Right lobe of liver (tissue), 6 donors: ENCODE results near the gene UBE2S. TPM values are rescaled to one million over a fixed set of nuclear protein-coding genes. Genes with fewer than 3 reads are reported as not detected.
"Not testable (repeated sequence)": the region's sequence is repeated elsewhere in the genome, so short reads cannot be mapped to it uniquely, and the experiment has no call there.

Source experiments
- ATAC-seq, 4 donors: fragments of 200-7000 bp; cut with Tn5 transposase; one replicate each; pipeline ENCODE4 v1.9.1; 2020; ENCODE audit warnings: mild to moderate bottlenecking in 4 of 4, moderate library complexity in 4 of 4
- DNase-seq, 3 donors: peaks; one replicate each; pipeline ENCODE4 v3.0.0-alpha.2; 2020
- H3K27ac ChIP-seq, 3 donors: fragments of 200-600 bp; one replicate each; pipeline ENCODE4 v1.8.0; 2022
- H3K27me3 ChIP-seq, 2 donors: fragments of 200-600 bp; one replicate each; pipeline ENCODE4 v1.8.0; 2022
- H3K36me3 ChIP-seq, 4 donors: fragments of 200-600 bp; sonication (generic) in 1 of 4; one replicate each; pipeline versions ENCODE4 v1.5.1 to v1.8.0; 2017 to 2022; ENCODE audit warnings: control low read depth in 1 of 4
- H3K4me1 ChIP-seq, 4 donors: fragments of 200-600 bp; sonication (generic) in 1 of 4; one replicate each; pipeline versions ENCODE4 v1.5.1 to v1.8.0; 2017 to 2022; ENCODE audit warnings: control low read depth in 1 of 4
- H3K4me3 ChIP-seq, 3 donors: fragments of 200-600 bp; one replicate each; pipeline ENCODE4 v1.8.0; 2022
- H3K9me3 ChIP-seq, 4 donors: fragments of 200-600 bp; sonication (generic) in 1 of 4; one replicate each; pipeline versions ENCODE4 v1.5.1 to v1.8.0; 2017 to 2022; ENCODE audit warnings: control low read depth in 1 of 4
- POLR2A ChIP-seq: fragments of 450-650 bp; IDR thresholded peaks from one replicate; pipeline ENCODE4 v1.6.1; 2017; ENCODE audit warnings: antibody characterized with exemption, mild to moderate bottlenecking
- WGBS: methylation state at CpG from one replicate; pipeline ENCODE4 v1.1.6; 2018; ENCODE audit warnings: low coverage, low lambda C conversion rate; ENCODE audit not compliant: insufficient coverage; ENCODE audit errors: missing lambda C conversion rate; 5-methylcytosine and 5-hydroxymethylcytosine counted together
- intact Hi-C, 2 donors: fragments of 100-400 bp; cut with DNase I; formaldehyde crosslinking; loops; one replicate each; pipeline versions ENCODE4 v1.11.2 to v1.14.1; 2022
- total RNA-seq, 6 experiments: library from RNA; depleted of rRNA in 2 of 6; stranded (reverse); fragments of >200 nt in 2 of 6; fragmentation: NEBNext Ultra II Directional in 3 of 6; extraction: Animal tissue kit (Norgen Biotek cat#: 25700) in 3 of 6; gene quantifications; one replicate each; pipeline versions ENCODE4 v1.1.0 to v1.2.4, GENCODE V29; 2016 to 2023
- TF ChIP-seq, protein P1 (sequence below), 4 donors: fragments of 200-600 bp in 3 of 4; fragments of 450-650 bp in 1 of 4; IDR thresholded peaks; one replicate each; pipeline versions ENCODE4 v1.5.1 to v1.8.0; 2016 to 2022; ENCODE audit warnings: antibody characterized with exemption in 4 of 4, mild to moderate bottlenecking in 2 of 4
- donor health status: DM: no; HTN: yes; CAD: no.
- donor health status: DM: no; HTN: no; CAD: no.
- donor health status: DM: no; HTN: no; CAD: no.
- donor health status: DM: no; HTN: yes; CAD: no.
- donor health status: DM: no; HTN: yes; CAD: no.

Gene UBE2S
- total RNA-seq, 6 experiments from 2014 or later: 4.3 to 16.4 (median 9.1) TPM

DNA sequence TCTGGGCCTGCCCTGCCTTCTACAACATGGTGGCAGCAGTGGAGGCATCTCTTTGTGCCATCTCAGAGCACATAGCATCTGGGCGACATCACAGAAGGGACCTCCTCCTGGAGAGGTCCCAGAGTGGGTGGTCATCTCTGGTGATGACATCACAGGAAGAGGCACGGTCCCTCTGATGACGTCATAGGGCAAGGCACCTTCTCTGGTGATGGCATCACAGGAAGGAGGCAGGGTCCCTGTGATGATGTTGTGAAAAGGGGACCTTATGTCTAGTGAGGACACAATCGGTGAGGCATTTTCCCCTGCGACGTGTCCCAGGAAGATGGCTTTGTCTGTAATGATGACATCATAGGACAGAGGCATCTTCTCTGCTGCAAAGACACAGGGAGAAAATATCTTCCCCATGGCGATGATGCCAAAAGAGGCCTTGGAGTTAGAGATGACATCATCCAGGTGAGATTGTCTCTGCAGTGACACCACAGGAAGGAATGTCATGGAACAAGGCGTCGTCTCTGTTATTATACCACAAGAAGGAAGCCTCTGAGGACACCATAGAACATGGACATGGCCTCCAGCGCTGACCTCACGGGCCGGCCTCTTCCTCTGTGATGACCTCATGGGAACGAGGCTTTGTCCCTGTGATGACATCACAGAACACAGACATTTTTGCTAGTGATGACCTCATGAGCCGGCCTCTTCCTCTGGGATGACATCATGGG, 24.8 kb upstream of the UBE2S start:
- TF ChIP-seq, protein P1, sequence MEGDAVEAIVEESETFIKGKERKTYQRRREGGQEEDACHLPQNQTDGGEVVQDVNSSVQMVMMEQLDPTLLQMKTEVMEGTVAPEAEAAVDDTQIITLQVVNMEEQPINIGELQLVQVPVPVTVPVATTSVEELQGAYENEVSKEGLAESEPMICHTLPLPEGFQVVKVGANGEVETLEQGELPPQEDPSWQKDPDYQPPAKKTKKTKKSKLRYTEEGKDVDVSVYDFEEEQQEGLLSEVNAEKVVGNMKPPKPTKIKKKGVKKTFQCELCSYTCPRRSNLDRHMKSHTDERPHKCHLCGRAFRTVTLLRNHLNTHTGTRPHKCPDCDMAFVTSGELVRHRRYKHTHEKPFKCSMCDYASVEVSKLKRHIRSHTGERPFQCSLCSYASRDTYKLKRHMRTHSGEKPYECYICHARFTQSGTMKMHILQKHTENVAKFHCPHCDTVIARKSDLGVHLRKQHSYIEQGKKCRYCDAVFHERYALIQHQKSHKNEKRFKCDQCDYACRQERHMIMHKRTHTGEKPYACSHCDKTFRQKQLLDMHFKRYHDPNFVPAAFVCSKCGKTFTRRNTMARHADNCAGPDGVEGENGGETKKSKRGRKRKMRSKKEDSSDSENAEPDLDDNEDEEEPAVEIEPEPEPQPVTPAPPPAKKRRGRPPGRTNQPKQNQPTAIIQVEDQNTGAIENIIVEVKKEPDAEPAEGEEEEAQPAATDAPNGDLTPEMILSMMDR (IDR thresholded peaks at IDR 0.05): no peak
- no peak for TF ChIP-seq POLR2A
- Histone ChIP-seq H3K36me3 (no peaks in the 10 kb centered on the region), H3K9me3 (no peaks in the 10 kb centered on the region), H3K4me3 (no peak overlapping the region), H3K4me1 (no peaks in the 10 kb centered on the region), H3K27me3 (peaks cover 0 to 10% of the 10 kb centered on the region in 2 donors), H3K27ac (no peak overlapping the region)
- ATAC-seq: no peak
- WGBS: 61% methylated on average over 10 of the region's 14 CpGs
- intact Hi-C loops: no loop called here
- DNase-seq: no peak

DNA sequence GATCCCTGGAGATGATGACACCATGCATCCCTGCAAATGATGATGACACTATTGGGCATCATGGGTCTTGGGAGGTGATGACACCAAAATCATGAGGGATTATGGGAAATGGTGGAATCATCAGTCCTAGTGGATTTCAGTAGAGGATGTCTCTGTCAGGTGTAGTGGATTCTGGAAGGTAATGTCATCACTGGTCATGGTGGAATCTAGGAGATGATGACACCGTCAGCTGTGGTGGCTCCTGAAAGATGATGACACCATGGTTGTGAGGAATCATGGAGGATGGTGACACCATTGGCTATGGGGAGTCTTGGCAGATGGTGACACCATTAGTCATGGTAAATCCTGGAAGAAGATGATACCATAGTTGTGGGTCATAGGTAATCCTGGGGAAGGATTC, 23.6 kb upstream of the UBE2S start:
- peaks cover 0 to 10% of the 10 kb centered on the region in 2 donors for H3K27me3 ChIP-seq
- H3K4me1 ChIP-seq: no peaks in the 10 kb centered on the region
- ATAC-seq: no peak

GRCh38 chr19:55426042-55426441, 18.5 kb upstream of the UBE2S start:
- ATAC-seq: no peak
- Histone ChIP-seq H3K4me3 (no peak overlapping the region), H3K4me1 (no peaks in the 10 kb centered on the region), H3K27me3 (no peaks in the 10 kb centered on the region), H3K9me3 (no peaks in the 10 kb centered on the region), H3K36me3 (no peaks in the 10 kb centered on the region), H3K27ac (no peak overlapping the region)
- DNase-seq: no peak
- TF ChIP-seq POLR2A: no peak
- TF ChIP-seq, protein P1 (IDR thresholded peaks at IDR 0.05): no peak
- 62% methylated on average over 2 of the region's 2 CpGs for WGBS
- intact Hi-C loops: loop anchor here in 1 of 2 donors (10.0 kb wide), 1 partner anchor 281 kb away; the partner anchor contains the start of gene TNNT1

More for the DNA sequence above, 23.6 kb upstream of the UBE2S start:
- DNase-seq: no peak
- intact Hi-C loops: no loop called here
- H3K9me3 ChIP-seq: no peaks in the 10 kb centered on the region
- no peaks in the 10 kb centered on the region for H3K36me3 ChIP-seq
- 86% methylated on average over 1 of the region's 1 CpG for WGBS
- H3K4me3 ChIP-seq: no peak overlapping the region
- no peak for TF ChIP-seq POLR2A
- H3K27ac ChIP-seq: no peak overlapping the region

DNA sequence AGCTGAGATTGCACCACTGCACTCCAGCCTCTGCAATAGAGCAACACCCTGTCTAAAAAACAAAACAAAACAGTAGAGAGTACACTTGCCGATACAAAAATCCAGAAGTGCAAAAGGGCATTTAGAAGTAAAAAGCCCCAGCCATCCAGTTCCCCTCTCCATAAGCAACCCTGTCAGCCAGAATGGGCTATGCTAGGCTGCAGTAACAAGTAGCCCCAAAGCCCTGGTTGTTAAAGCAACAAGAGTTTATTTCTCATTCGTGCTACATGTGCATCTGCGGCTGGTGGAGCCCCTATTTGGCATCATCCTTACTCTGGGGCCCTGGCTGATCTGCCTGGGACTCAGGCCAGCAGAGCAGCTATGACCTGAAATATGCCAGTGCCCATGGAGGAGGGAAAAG, 16.9 kb upstream of the UBE2S start:
- no peak for TF ChIP-seq POLR2A
- TF ChIP-seq, protein P1 (IDR thresholded peaks at IDR 0.05): no peak
- intact Hi-C loops: loop anchor here in 1 of 2 donors (10.0 kb wide), 1 partner anchor 280 kb away; the partner anchor contains the start of gene TNNT1
- WGBS: 37% methylated on average over 2 of the region's 3 CpGs
- H3K9me3 ChIP-seq: no peaks in the 10 kb centered on the region
- no peaks in the 10 kb centered on the region for H3K36me3 ChIP-seq
- H3K4me3 ChIP-seq: no peak overlapping the region
- no peaks in the 10 kb centered on the region for H3K27me3 ChIP-seq
- H3K4me1 ChIP-seq: no peaks in the 10 kb centered on the region
- DNase-seq (no peak), ATAC-seq (no peak)
- H3K27ac ChIP-seq: no peak overlapping the region

DNA sequence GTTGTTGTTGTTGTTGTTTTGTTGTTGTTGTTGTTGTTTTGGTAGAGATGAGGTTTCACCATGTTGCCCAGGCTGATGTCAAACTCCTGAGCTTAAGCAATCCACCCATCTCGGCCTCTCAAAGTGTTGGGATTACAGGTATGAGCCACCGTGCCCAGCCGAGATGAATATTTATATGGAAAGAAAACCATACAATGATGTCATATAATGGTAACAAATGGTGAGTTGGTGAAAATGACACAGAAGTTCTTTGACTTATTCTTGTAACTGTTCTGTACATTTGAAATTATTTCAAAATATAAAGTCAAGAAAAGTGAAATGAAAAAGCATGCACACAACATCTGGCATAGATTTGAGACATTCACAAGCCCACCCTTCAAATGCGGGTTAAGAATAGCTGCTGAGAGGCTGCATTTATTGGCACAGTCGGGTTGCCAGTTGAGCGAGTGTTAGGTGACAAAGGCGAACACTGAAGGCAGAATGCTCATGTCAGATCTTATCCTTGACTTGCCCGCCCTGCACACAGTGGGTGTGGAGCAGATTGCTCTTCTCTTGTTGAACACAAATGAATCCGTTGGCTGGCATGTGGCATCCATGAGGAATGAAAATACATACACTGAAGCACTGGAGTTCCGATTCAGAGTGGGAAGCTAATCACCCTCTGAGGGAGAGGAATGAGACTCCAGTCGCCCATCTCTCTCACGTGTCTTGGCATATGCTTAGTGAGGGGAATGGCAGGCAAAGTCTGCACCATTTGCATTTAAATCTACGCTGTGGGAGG, 15.8 kb upstream of the UBE2S start:
- no peak overlapping the region for H3K27ac ChIP-seq
- no peaks in the 10 kb centered on the region for H3K4me1 ChIP-seq
- intact Hi-C loops: loop anchor here in 1 of 2 donors (10.0 kb wide), 1 partner anchor 279 kb away; the partner anchor contains the start of gene TNNT1
- H3K4me3 ChIP-seq: no peak overlapping the region
- no peak for ATAC-seq
- TF ChIP-seq POLR2A: no peak
- TF ChIP-seq, protein P1 (IDR thresholded peaks at IDR 0.05): no peak
- no peaks in the 10 kb centered on the region for H3K36me3 ChIP-seq
- no peaks in the 10 kb centered on the region for H3K27me3 ChIP-seq
- DNase-seq: no peak
- WGBS: 67% methylated on average over 11 of the region's 13 CpGs
- no peaks in the 10 kb centered on the region for H3K9me3 ChIP-seq

- H3K4me1 ChIP-seq, H3K27ac ChIP-seq, ATAC-seq, DNase-seq, H3K4me3 ChIP-seq, H3K9me3 ChIP-seq, H3K27me3 ChIP-seq, H3K36me3 ChIP-seq: not testable (repeated sequence)
- intact Hi-C loops: loop anchor here in 1 of 2 donors (10.0 kb wide), 1 partner anchor 276 kb away; the partner anchor contains the start of gene TNNT1
- 33% methylated on average over 3 of the region's 4 CpGs for WGBS
Observed at GRCh38 chr19:55421281-55421680, 13.7 kb upstream of the UBE2S start.
